GM10266 (cell line): Measurements from ENCODE around the gene PAK5.

Experiments used
- DNase-seq: peaks from one replicate; pipeline ENCODE4 v3.0.0; 2012; ENCODE audit errors: extremely low spot score
- CTCF ChIP-seq: IDR thresholded peaks from 2 replicates; pipeline ENCODE4 v1.5.1; 2012; ENCODE audit warnings: mild to moderate bottlenecking, low read depth; ENCODE audit not compliant: control insufficient read depth, insufficient read depth; ENCODE audit errors: missing control alignments

The PAK5 gene

GRCh38 chr20:9759392-9759791 lies 79.5 kb downstream of the PAK5 start:
- DNase-seq: no peak

GRCh38 chr20:9758752-9759151 lies 80.1 kb downstream of the PAK5 start:
- no peak for TF ChIP-seq CTCF
- DNase-seq: no peak

More at GRCh38 chr20:9759392-9759791, 79.5 kb downstream of the PAK5 start:
- TF ChIP-seq CTCF: no peak

DNA sequence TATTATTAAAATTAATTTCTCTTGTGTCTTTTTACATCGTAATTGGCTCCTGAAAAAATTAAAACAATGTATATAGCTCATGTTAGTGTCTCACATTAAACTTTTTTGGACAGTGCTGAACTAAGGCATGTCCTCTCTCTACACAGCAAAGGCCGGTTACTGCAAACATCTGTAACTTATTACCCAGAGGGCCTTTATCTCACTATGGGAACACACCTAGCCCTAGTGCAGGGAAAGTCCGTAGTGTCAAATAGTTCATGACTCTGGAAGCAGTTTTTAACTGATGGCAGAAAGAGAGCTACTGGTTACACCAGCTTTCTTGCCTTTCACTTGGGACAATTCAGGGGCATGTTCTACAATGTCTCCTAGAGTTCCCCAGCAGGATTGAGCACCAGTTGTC lies 82.2 kb downstream of the PAK5 start:
- TF ChIP-seq CTCF: no peak
- DNase-seq: no peak

DNA sequence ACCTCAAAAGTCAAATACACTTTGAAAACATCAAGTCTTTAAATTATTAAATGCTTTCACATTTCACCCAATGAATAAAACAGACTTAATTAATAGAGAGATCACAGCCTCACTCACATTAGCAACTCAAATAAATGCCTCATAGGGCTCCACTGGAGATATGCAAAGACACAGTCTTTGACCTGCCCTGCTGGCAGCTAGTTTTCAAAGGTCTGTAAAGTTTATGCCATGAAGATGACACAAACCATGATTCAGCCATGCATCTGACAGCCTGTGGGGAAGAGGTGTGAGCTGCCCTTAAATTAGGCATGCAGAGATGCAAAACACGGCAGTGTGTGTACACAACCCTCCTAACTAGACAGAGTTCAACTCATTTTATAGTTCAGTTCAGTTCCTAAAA lies 83.6 kb downstream of the PAK5 start:
- no peak for DNase-seq
- TF ChIP-seq CTCF: no peak

DNA sequence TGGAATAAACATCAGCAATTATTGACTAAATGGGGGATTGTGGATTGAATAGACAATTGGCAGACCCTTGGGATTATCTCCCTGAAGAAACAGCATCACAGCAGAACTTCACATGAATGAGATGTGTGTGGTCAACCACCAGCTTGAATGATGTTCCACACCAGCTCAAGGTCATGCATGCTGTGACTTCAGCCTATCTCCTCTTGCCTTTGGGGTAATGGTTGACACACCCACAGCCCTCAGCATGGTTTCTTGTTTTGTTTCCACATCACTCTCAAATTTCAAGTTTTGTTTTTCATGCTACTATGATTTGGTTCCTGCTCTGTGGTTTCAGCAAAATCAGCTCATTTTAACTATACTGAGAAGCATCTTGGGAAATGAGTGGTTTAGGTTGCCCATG lies 94.3 kb downstream of the PAK5 start:
- no peak for DNase-seq
- TF ChIP-seq CTCF: no peak

- no peak for DNase-seq
- TF ChIP-seq CTCF: no peak
These were observed 95.0 kb downstream of the PAK5 start for GRCh38 chr20:9743871-9744270.

GRCh38 chr20:9742821-9743220 lies 96.1 kb downstream of the PAK5 start:
- TF ChIP-seq CTCF: no peak
- DNase-seq: no peak

DNA sequence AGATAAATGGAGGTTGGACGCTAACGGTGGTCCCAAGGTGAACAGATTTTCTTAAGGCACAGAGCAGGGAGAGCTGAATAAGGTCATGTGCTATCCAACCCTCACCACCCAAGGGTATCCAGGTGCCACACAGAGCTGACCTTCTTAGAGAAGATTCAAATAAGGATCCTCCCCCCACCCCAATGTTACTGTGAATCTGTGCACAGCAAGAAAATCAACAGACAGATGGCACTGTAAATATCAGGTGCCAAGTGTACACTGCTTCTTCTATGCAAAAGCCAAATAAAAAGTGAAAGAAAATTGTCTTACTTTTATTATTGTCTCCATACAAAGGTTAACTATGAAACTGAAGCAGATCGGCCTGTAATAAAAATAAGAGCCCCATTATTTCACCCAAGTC lies 96.9 kb downstream of the PAK5 start:
- no peak for TF ChIP-seq CTCF
- DNase-seq: no peak
